Activated CD8-positive, alpha-beta T cell treated with anti-CD3 and anti-CD28 coated beads, Interleukin-2, amount 10 ng/mL, durations not matched to agents 7 days and 5 days (primary cell): Measurements from ENCODE around the gene MRC1. TPM values are rescaled to one million over a fixed set of nuclear protein-coding genes. Genes with fewer than 3 reads are reported as not detected.

Experiments used
- ATAC-seq: fragments of 150-1000 bp; cut with Tn5 transposase; one replicate; pipeline ENCODE4 v1.10.0; 2021; ENCODE audit warnings: moderate library complexity
- CTCF ChIA-PET: fragments of 350-600 bp; sonication (Branson Sonifier 250); formaldehyde crosslinking; loops from one replicate; lab custom pipeline; 2021; ENCODE audit warnings: antibody characterized with exemption; lab: Charles Lee
- POLR2A ChIA-PET: fragments of 350-600 bp; sonication (Branson Sonifier 250); formaldehyde crosslinking; loops from one replicate; lab custom pipeline; 2021; ENCODE audit warnings: antibody characterized with exemption; lab: Charles Lee
- DNase-seq: peaks from one replicate; pipeline ENCODE4 v3.0.0-alpha.2; 2020
- H3K27ac Mint-ChIP-seq: one replicate; pipeline ENCODE4 v1.8.0; 2021; ENCODE audit warnings: mild to moderate bottlenecking, mixed read lengths
- H3K27me3 Mint-ChIP-seq: one replicate; pipeline ENCODE4 v1.8.0; 2021; ENCODE audit warnings: low read depth, mixed read lengths
- H3K36me3 Mint-ChIP-seq: one replicate; pipeline ENCODE4 v1.8.0; 2021; ENCODE audit warnings: low read depth, mixed read lengths
- H3K4me1 Mint-ChIP-seq: one replicate; pipeline ENCODE4 v1.8.0; 2021; ENCODE audit warnings: low read depth, mixed read lengths
- H3K4me3 Mint-ChIP-seq: one replicate; pipeline ENCODE4 v1.8.0; 2021; ENCODE audit warnings: mild to moderate bottlenecking, mixed read lengths
- H3K9me3 Mint-ChIP-seq: one replicate; pipeline ENCODE4 v1.8.0; 2022; ENCODE audit warnings: mixed read lengths; ENCODE audit not compliant: insufficient read depth
- total RNA-seq, 2 experiments: library from RNA; stranded (reverse); gene quantifications; one replicate each; pipeline ENCODE4 v1.2.3, GENCODE V29; 2021

MRC1 gene
- total RNA-seq, 2 experiments from 2014 or later, result not detected

- ChIA-PET POLR2A (no interaction called here), CTCF (interaction anchor here (0.7 to 1.2 kb wide), 3 partner anchors 11 to 193 kb away, joined by 3 to 4 read pairs (median 3); no protein-coding TSS in a partner anchor)
- Mint-ChIP-seq H3K27me3 (peaks cover under 1% of the 10 kb centered on the region), H3K36me3 (no peaks in the 10 kb centered on the region), H3K27ac (no peak overlapping the region), H3K4me1 (no peaks in the 10 kb centered on the region), H3K9me3 (no peaks in the 10 kb centered on the region), H3K4me3 (no peak overlapping the region)
- ATAC-seq, result no peak
- DNase-seq, result no peak
Observed at GRCh38 chr10:17801507-17801906, 7.6 kb upstream of the MRC1 start.

DNA sequence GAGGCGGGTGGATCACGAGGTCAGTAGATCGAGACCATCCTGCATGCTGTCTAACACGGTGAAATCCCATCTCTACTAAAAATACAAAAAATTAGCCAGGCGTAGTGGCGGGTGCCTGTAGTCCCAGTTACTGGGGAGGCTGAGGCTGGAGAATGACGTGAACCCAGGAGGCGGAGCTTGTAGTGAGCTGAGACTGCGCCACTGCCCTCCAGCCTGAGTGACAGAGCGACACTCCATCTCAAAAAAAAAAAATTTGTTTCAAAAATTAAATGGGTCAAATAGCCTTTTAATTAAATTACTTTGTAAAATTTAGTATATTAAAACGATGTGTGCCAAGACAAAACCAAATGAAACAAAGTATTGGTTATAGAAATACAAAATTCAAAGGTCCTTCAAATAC is 6.8 kb upstream of the MRC1 start:
- Mint-ChIP-seq H3K9me3 (no peaks in the 10 kb centered on the region), H3K27me3 (peaks cover 3% of the 10 kb centered on the region), H3K36me3 (no peaks in the 10 kb centered on the region), H3K27ac (no peak overlapping the region), H3K4me3 (no peak overlapping the region), H3K4me1 (no peaks in the 10 kb centered on the region)
- ATAC-seq (no peak), DNase-seq (no peak)
- ChIA-PET POLR2A (no interaction called here), CTCF (interaction anchor here (0.6 kb wide), 1 partner anchor 35 kb away, joined by 3 read pairs; no protein-coding TSS in a partner anchor)

- POLR2A ChIA-PET, result no interaction called here
- no peak for ATAC-seq
- Mint-ChIP-seq H3K4me1 (no peaks in the 10 kb centered on the region), H3K9me3 (no peaks in the 10 kb centered on the region), H3K27ac (no peak overlapping the region), H3K4me3 (no peak overlapping the region), H3K27me3 (peaks cover 3% of the 10 kb centered on the region), H3K36me3 (no peaks in the 10 kb centered on the region)
- CTCF ChIA-PET, result interaction anchor here (0.6 kb wide), 1 partner anchor 36 kb away, joined by 3 read pairs; no protein-coding TSS in a partner anchor
- no peak for DNase-seq
Observed at GRCh38 chr10:17802976-17803375, 6.2 kb upstream of the MRC1 start.

- ATAC-seq (no peak), DNase-seq (no peak)
- no peak overlapping the region for H3K27ac Mint-ChIP-seq
Observed at GRCh38 chr10:17805330-17805729, 3.8 kb upstream of the MRC1 start.

DNA sequence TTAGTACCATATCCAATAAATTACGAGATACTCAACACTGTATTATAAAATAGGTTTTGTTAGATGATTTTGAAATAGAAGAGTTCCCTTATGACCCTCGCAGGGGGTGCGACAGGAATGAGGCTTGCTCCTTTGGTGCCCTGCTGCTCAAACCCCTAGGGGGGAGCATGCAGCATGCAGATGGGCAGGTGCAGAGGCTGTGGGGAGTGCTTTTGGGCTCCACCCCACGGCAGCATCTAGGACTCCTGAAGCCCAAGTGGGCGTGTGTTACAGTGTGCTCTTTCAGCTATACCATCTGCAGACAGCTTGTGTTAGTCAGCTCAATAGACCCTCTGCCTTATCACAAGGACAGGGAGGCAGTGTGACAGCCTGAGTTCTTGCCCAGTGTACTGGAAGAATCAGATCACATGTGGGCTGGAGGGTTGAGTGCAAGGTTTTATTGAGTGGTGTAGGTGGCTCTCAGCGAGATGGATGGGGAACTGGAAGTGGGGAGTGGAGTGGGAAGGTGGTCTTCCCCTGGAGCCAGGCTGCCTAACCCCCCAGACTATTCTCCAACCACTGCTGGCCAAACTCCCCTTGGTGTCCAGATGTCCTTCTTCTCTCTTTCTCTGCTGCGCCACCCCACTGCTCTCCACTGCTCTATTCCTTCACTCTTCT is 3.1 kb upstream of the MRC1 start:
- peak; percentile 73 for ATAC-seq
- no peaks in the 10 kb centered on the region for H3K36me3 Mint-ChIP-seq
- peaks cover 16% of the 10 kb centered on the region for H3K27me3 Mint-ChIP-seq
- H3K4me1 Mint-ChIP-seq, result peaks cover 4% of the 10 kb centered on the region
- CTCF ChIA-PET, result no interaction called here
- POLR2A ChIA-PET, result no interaction called here
- H3K27ac Mint-ChIP-seq, result no peak overlapping the region
- H3K9me3 Mint-ChIP-seq, result no peaks in the 10 kb centered on the region
- DNase-seq, result peak; percentile 25
- H3K4me3 Mint-ChIP-seq, result no peak overlapping the region

More at GRCh38 chr10:17805330-17805729, 3.8 kb upstream of the MRC1 start:
- Mint-ChIP-seq H3K4me1 (peaks cover 4% of the 10 kb centered on the region), H3K4me3 (no peak overlapping the region), H3K36me3 (no peaks in the 10 kb centered on the region), H3K27me3 (peaks cover 14% of the 10 kb centered on the region), H3K9me3 (no peaks in the 10 kb centered on the region)
- POLR2A ChIA-PET, result no interaction called here
- CTCF ChIA-PET, result interaction anchor here (1.4 kb wide), 1 partner anchor 10 kb away, joined by 3 read pairs; no protein-coding TSS in a partner anchor

DNA sequence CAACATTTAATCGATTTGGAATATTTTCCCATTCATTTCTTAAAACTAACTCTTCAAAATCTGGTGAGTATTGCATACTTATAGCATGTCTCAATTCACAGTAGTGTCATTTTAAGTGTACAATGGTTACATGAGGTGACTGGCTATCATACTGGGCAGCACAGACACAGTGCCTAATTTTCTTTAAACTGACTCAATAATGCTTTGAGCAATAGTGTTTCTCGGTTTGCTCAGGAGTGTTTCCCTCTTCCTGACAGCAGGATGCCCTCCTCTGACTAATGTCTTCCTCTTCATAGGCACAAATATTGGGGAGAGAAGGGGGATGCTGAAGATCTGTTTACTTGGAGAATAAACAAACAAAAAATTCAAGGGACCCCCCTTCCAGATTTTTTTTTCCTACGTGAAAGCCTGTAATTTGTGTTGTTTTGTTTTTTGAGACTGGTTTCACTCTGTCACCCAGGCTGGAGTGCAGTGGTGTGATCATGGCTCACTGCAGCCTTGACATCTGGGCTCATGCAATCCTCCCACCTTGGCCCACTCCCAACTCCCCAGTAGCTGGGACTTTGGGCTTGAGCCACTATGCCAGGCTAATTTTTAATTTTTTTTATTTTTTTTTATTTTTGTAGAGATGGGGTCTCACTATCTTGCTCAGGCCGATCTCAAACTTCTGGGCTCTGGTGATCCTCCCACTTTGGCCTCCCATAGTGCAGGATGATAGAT is 2.2 kb downstream of the MRC1 start:
- H3K27ac Mint-ChIP-seq, result no peak overlapping the region
- H3K4me1 Mint-ChIP-seq, result peaks cover 4% of the 10 kb centered on the region
- no peaks in the 10 kb centered on the region for H3K9me3 Mint-ChIP-seq
- ChIA-PET CTCF (no interaction called here), POLR2A (no interaction called here)
- H3K27me3 Mint-ChIP-seq, result peaks cover 16% of the 10 kb centered on the region
- no peak for DNase-seq
- ATAC-seq, result no peak
- H3K36me3 Mint-ChIP-seq, result no peaks in the 10 kb centered on the region
- H3K4me3 Mint-ChIP-seq, result no peak overlapping the region

DNA sequence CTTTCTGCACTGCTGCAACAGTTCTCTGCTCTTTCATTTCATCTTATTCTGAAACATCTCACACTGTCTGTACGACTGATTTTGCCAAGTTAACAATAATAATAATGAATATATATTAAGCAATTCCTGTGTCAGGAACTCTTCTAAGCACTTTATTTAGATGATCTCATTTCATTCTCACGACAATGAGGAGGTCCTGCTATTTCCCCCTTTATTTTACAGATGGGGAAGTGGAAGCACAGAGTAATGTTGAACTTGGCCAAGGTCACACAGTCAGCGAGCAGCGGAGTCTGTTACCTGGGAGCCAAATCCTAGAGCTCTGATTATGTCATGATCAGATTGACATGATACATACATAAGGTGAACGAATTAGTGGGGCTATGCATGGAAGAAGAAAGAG is 5.8 kb downstream of the MRC1 start:
- Mint-ChIP-seq H3K9me3 (no peaks in the 10 kb centered on the region), H3K4me1 (peaks cover under 1% of the 10 kb centered on the region), H3K27me3 (peaks cover 6% of the 10 kb centered on the region), H3K4me3 (no peak overlapping the region), H3K27ac (no peak overlapping the region), H3K36me3 (no peaks in the 10 kb centered on the region)
- ChIA-PET POLR2A (no interaction called here), CTCF (no interaction called here)
- ATAC-seq (no peak), DNase-seq (no peak)

GRCh38 chr10:17816199-17816598 is 7.1 kb downstream of the MRC1 start:
- H3K27me3 Mint-ChIP-seq, result no peaks in the 10 kb centered on the region
- H3K27ac Mint-ChIP-seq, result no peak overlapping the region
- H3K36me3 Mint-ChIP-seq, result no peaks in the 10 kb centered on the region
- no peak overlapping the region for H3K4me3 Mint-ChIP-seq
- DNase-seq, result no peak
- no peaks in the 10 kb centered on the region for H3K9me3 Mint-ChIP-seq
- no peaks in the 10 kb centered on the region for H3K4me1 Mint-ChIP-seq
- ATAC-seq, result no peak
- ChIA-PET POLR2A (no interaction called here), CTCF (no interaction called here)

DNA sequence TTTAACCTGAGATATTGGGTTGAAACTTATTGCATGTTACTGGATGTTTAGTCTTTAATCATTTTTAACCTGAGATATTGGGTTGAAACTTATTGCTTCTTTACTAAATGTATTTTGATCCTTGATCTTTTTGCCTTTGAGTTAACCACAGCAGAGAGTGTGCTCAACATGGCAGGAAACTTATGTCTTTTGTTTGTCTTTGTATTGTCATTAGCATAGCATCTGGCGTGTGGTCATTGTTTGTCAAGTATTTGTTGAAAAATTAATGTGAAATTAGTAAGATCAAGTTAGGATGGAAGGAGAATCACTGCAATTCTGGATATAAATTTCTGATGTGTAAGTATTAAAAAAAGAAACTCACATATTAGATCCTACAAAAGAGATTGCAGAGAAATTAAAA is 8.2 kb downstream of the MRC1 start:
- no peak overlapping the region for H3K27ac Mint-ChIP-seq

GRCh38 chr10:17817790-17818189 is 8.6 kb downstream of the MRC1 start:
- Mint-ChIP-seq H3K4me1 (no peaks in the 10 kb centered on the region), H3K9me3 (no peaks in the 10 kb centered on the region), H3K27me3 (peaks cover 1% of the 10 kb centered on the region), H3K27ac (no peak overlapping the region), H3K4me3 (no peak overlapping the region), H3K36me3 (no peaks in the 10 kb centered on the region)
- no peak for ATAC-seq
- no peak for DNase-seq
- POLR2A ChIA-PET, result no interaction called here
- CTCF ChIA-PET, result no interaction called here

More for the DNA sequence above, 8.2 kb downstream of the MRC1 start:
- Mint-ChIP-seq H3K4me1 (no peaks in the 10 kb centered on the region), H3K9me3 (no peaks in the 10 kb centered on the region), H3K27me3 (no peaks in the 10 kb centered on the region), H3K36me3 (no peaks in the 10 kb centered on the region), H3K4me3 (no peak overlapping the region)
- POLR2A ChIA-PET, result no interaction called here
- ATAC-seq, result no peak
- CTCF ChIA-PET, result no interaction called here
- no peak for DNase-seq

- DNase-seq, result no peak
- Mint-ChIP-seq H3K27ac (no peak overlapping the region), H3K4me3 (no peak overlapping the region), H3K4me1 (no peaks in the 10 kb centered on the region), H3K27me3 (peaks cover 1% of the 10 kb centered on the region), H3K9me3 (no peaks in the 10 kb centered on the region), H3K36me3 (no peaks in the 10 kb centered on the region)
- no peak for ATAC-seq
- CTCF ChIA-PET, result no interaction called here
- POLR2A ChIA-PET, result no interaction called here
Observed at GRCh38 chr10:17819836-17820235, 10.7 kb downstream of the MRC1 start.

GRCh38 chr10:17820943-17821342 is 11.8 kb downstream of the MRC1 start:
- POLR2A ChIA-PET, result no interaction called here
- no peak for ATAC-seq
- Mint-ChIP-seq H3K4me3 (no peak overlapping the region), H3K27ac (no peak overlapping the region), H3K27me3 (peaks cover 1% of the 10 kb centered on the region), H3K36me3 (no peaks in the 10 kb centered on the region), H3K9me3 (no peaks in the 10 kb centered on the region), H3K4me1 (no peaks in the 10 kb centered on the region)
- no peak for DNase-seq
- CTCF ChIA-PET, result no interaction called here
